ENCODE results near the gene GOLGA8K.
"Not testable (repeated sequence)": the region's sequence is repeated elsewhere in the genome, so short reads cannot be mapped to it uniquely, and the experiment has no call there.

DNA sequence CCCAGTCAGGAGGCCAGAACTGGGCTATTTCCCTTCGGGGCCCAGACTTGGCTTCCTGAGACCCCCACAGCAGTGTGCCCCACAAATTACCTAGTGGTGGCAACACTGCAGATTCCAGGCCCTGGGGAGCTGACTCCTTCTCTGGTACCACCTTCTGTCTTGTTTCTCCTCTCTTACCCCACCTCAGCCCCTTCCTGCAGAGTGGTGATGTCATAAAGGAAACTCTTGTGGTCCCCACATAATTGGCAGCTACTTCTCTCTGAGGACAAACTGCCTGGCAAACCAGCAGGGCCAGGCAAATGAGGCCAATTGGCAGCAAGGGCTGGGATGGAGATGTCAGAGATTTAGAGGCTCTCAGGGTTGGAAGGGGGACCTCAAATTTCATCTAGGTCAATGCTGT, 44.6 kb downstream of the GOLGA8K start:
- TF ChIP-seq, protein P1, sequence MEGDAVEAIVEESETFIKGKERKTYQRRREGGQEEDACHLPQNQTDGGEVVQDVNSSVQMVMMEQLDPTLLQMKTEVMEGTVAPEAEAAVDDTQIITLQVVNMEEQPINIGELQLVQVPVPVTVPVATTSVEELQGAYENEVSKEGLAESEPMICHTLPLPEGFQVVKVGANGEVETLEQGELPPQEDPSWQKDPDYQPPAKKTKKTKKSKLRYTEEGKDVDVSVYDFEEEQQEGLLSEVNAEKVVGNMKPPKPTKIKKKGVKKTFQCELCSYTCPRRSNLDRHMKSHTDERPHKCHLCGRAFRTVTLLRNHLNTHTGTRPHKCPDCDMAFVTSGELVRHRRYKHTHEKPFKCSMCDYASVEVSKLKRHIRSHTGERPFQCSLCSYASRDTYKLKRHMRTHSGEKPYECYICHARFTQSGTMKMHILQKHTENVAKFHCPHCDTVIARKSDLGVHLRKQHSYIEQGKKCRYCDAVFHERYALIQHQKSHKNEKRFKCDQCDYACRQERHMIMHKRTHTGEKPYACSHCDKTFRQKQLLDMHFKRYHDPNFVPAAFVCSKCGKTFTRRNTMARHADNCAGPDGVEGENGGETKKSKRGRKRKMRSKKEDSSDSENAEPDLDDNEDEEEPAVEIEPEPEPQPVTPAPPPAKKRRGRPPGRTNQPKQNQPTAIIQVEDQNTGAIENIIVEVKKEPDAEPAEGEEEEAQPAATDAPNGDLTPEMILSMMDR (IDR thresholded peaks at IDR 0.05) = not testable (repeated sequence)
- not testable (repeated sequence) for TF ChIP-seq POLR2A (IDR thresholded peaks at IDR 0.05); POLR2AphosphoS5 (IDR thresholded peaks at IDR 0.05; ENCODE audit: insufficient read depth in 1 of 2, low read depth in 1 of 2)

All from vagina (tissue), 2 donors.